ENCODE results near the gene EML1.

The EML1 gene

GRCh38 chr14:99862136-99862535 is 68.9 kb downstream of the EML1 start:
- DNase-seq (ENCODE audit: low read depth in 1 of 2, low spot score in 1 of 2), result no peak

- DNase-seq (ENCODE audit: low read depth in 1 of 2, low spot score in 1 of 2), result no peak
Measured at GRCh38 chr14:99863059-99863458, 69.8 kb downstream of the EML1 start.

GRCh38 chr14:99865408-99865807 is 72.2 kb downstream of the EML1 start:
- no peak for DNase-seq (ENCODE audit: low read depth in 1 of 2, low spot score in 1 of 2)

- DNase-seq (ENCODE audit: low read depth in 1 of 2, low spot score in 1 of 2), result no peak
Measured at GRCh38 chr14:99870617-99871016, 77.4 kb downstream of the EML1 start.

DNA sequence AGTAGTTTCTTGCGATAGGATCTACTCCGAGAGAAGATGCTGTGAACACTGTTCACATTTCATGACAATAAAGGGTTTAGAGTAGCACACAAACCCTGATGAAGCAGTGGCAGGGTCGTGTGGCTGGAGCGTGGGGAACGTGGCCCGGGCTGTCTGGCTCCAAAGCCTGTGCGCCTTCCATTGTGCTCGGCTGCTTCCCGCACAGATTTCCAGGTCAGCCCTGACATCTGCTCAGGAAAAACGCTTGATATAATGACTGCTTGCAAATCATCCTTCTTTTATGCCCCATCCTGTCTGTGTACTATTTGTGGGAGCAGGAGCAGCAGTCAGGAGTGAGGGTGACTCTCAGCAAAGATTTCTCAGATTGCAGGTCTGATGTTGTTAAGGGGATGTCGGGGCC is 78.6 kb downstream of the EML1 start:
- no peak for DNase-seq (ENCODE audit: low read depth in 1 of 2, low spot score in 1 of 2)

DNA sequence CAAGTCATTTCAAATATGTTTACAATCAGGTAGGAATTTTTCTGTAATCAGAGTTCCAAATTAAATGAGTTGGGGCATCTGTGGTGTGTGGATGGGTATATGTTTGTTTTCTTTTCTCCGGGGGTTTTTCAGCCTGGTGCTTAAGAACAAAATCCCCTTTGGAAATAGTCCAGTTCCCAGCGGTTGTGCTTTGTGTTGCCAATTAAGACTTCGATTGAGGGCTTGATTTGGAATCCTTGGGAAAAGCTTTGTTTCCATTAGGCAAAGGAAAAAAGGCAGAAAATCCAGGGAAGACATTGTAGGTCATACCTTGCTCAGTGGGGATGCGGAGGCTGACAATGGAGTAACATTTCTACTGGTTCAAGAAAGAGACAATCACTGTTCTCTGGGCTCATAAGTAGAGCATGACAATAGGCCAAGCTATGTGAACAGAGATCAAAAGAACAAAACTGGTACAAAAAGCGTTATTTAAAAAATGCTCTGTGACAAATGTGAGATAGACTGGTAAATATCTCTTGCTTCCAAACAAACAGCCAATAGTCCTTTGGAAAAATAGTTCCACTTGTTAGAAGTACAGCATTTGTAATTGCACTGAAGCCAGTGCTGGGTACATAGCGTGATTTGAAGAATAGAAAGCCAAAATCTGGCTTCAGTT is 79.7 kb downstream of the EML1 start:
- no peak for DNase-seq (ENCODE audit: low read depth in 1 of 2, low spot score in 1 of 2)

- no peak for DNase-seq (ENCODE audit: low read depth in 1 of 2, low spot score in 1 of 2)
Measured at GRCh38 chr14:99873653-99874052, 80.4 kb downstream of the EML1 start.

GRCh38 chr14:99874306-99874705 is 81.1 kb downstream of the EML1 start:
- no peak for DNase-seq (ENCODE audit: low read depth in 1 of 2, low spot score in 1 of 2)

DNA sequence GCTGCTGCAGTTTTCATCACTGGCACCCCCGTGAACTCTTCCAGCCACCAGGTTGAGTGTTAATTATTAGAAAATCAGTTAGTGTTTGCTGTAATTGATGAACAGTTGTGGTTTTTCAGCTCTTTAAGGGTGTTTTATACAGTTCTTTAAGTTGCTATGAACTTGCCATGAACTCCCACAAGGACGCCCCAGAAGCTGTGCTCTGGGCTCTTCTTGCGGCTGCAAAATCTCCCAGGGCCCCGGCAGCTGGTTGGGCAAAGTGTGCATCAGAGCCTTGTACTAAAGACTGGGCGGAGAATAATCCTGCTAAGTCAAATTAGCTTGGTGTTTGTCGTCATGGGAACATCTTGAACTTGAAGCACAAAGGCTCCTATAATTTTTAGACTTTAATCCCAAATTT is 82.2 kb downstream of the EML1 start:
- no peak for DNase-seq (ENCODE audit: low read depth in 1 of 2, low spot score in 1 of 2)

DNA sequence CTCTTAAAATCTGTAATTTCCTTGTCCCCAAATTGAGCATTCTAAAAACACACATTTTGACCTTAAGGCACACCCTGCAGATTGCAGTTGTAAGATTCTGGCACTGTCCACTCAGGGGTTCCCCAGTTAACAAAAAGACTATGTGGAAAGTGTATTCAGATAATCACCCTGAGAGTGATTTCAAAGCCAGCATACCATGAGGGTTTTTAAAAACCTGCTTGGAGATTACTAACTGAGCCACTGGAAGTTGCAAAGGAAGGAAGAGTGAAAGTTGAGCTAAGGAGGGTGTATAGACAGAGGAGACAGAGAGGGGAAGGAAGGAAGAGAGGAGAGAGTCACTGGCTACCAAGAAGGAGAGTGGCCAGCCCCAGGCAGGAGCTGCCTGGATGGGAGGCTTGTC is 82.6 kb downstream of the EML1 start:
- DNase-seq (ENCODE audit: low read depth in 1 of 2, low spot score in 1 of 2), result no peak

DNA sequence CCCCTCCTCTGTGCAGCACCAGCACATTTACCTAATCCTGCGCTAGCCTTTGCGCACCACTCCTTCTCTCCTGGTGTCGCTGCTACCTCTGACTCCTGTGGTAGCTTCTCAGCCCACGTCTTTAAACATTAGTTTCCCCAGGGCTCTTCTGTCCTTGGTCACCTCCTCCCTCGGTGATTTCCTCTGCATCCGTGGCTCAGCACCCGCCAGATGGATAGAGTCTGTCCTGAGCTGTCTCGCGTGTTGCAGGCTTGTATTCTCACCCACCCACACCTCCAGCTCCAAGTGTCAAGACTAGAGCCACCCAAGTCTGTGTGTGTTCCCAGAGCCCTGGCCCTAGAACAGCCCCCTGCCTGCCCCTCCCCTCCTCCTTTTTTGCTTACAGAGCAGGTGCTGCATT is 83.2 kb downstream of the EML1 start:
- DNase-seq (ENCODE audit: low read depth in 1 of 2, low spot score in 1 of 2), result no peak

GRCh38 chr14:99878563-99878962 is 85.3 kb downstream of the EML1 start:
- no peak for DNase-seq (ENCODE audit: low read depth in 1 of 2, low spot score in 1 of 2)

- no peak for DNase-seq (ENCODE audit: low read depth in 1 of 2, low spot score in 1 of 2)
Measured at GRCh38 chr14:99879401-99880295, 86.4 kb downstream of the EML1 start.

DNA sequence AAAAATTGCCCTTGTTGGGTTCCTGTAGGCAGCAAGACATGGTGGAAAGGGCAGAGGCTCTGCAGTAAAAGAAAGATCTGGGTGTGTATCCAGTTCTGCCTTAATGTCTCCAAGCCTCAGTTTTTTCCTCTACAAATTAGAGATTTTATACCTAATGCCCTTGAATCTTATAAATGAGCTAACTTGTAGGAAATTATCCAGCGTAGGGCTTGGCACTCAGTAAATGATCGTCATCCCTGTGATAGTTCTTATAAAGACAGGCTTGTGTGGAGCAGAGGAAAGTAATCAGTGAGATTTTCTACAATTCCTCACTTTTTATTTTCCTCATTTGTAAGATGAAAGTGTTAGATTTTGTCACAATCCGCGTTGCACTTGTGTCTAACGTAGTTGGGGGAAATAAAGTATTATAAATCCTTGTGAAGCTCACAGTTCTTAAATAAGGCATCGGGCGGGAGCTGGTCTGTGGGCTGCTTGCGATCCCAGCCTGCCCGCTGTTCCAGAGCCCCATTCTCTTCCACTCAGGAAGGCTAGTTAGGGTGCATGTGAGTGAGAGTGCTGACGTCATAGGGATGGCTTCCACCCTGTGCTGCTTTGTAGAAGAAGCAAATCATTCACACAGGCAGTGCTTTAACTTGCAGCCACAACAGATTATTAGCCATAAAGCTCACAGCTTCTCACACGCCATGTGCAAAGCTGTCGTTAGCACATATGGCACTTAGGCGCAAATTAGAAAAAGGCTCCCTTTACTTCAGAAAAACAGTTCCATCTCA is 87.6 kb downstream of the EML1 start:
- no peak for DNase-seq (ENCODE audit: low read depth in 1 of 2, low spot score in 1 of 2)

DNA sequence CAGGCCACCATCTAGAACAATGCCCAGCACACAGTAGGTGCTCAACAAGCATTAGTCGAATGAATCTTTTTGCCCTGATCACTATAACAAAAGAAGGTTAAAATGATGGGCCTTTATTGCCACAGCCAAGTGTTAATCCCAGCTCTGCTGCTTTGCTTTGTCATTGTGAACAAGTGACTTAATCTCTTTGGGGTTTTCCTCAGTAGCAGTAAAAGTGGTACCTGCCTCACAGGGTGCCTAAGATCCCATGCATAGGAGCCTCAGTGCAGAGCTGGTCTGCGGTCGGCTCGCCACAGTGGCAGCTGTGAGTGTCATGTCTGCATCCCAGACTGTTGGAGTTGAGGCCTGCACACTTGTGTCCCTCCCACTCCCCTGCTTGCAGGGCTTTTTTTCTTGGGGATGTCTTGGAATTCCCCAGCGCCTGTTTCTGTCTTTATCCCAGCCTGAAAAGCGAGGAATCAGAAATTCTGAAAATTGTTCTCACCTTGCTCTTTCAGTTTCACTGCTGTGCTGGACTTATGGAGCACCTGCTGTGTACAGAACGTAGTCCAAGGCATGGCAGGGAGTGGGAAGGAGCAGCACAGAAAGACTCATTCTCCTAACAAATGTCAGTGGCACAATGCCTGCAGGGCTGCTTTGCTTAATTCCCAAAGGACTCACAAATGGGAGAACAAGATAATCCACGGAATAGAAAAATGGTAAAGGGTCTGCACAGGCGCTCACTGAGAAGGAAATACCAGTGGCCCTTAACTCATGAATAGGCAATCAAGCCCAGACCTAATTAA is 90.8 kb downstream of the EML1 start:
- DNase-seq (ENCODE audit: low read depth in 1 of 2, low spot score in 1 of 2), result no peak

DNA sequence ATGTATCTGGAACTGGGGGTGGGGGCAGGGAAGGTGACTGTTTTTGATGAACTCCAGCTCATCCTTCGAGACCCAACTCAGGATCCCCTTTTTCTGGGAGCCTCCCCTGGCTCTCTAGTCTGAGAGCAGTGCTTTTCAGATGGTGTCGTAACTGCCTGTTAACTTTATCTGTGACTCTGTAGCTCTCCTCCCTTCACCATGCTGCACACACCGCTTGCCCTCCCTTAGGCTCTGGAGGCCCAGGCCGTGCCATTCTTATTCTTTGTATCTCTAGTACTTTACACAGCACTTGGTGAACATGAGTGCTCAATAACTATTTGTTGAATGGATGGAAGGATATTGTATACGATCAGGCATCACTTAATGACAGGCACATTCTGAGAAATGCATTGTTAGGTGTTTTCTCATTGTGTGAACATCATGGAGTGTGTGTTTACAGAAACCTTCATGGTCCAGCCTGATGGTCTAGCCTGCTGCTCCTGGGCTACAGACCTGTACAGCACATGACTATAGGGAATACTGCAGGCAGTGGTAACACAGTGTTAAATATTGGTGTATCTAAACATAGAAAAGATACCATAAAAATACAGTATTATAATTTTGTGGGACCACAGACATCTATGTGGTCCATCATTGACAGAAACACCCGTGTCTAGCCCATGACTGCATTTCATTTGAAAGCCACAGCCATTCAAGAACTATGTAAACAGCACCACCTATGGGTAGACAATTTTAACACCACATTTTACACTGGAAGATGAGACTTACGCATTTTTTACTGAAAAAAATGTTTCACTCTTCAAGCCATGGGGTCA is 91.8 kb downstream of the EML1 start:
- no peak for DNase-seq (ENCODE audit: low read depth in 1 of 2, low spot score in 1 of 2)

- DNase-seq (ENCODE audit: low read depth in 1 of 2, low spot score in 1 of 2), result no peak
Measured at GRCh38 chr14:99885649-99885958, 92.4 kb downstream of the EML1 start.

GRCh38 chr14:99887407-99887806 is 94.2 kb downstream of the EML1 start:
- DNase-seq (ENCODE audit: low read depth in 1 of 2, low spot score in 1 of 2), result no peak

DNA sequence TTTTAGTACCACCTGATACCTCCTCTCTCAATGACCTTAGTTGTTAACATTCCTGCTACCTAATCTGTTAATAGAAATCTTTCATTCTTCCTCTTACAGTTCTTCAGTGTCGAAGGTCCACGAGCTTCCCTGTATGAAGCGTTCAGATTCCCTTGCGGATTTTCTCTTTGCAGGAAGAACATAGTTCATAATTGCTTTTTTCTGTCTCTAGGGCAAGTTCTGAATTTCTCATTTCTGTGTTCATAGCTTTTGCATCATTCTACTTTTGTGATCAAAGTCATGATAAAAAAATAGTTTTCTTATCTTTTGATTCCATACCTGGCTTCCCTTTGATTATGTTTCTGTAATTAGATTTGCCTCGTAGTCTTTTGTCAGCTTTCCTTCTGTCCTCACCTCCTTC is 94.9 kb downstream of the EML1 start:
- DNase-seq (ENCODE audit: low read depth in 1 of 2, low spot score in 1 of 2), result no peak

- no peak for DNase-seq (ENCODE audit: low read depth in 1 of 2, low spot score in 1 of 2)
Measured at GRCh38 chr14:99889268-99889667, 96.1 kb downstream of the EML1 start.
